SK-N-SH (cell line): ENCODE data around the gene CHCHD2.
A peak's percentile ranks its signal among the peaks of the same experiment; 100 is the strongest.

ENCODE experiments used
- POLR2AphosphoS5 ChIP-seq: IDR thresholded peaks from 2 replicates; pipeline ENCODE4 v1.6.1; 2012; ENCODE audit warnings: low read depth, low read length
- TF ChIP-seq, protein P1 (sequence below): fragments of 200-600 bp; sonication (generic); IDR thresholded peaks from 2 replicates; pipeline ENCODE4 v1.6.1; 2017; ENCODE audit warnings: antibody characterized with exemption, mild to moderate bottlenecking, moderate library complexity
- TF ChIP-seq, protein P2 (sequence below): IDR thresholded peaks from 2 replicates; pipeline ENCODE4 v1.4.0; 2012; ENCODE audit warnings: low read depth, borderline replicate concordance

DNA sequence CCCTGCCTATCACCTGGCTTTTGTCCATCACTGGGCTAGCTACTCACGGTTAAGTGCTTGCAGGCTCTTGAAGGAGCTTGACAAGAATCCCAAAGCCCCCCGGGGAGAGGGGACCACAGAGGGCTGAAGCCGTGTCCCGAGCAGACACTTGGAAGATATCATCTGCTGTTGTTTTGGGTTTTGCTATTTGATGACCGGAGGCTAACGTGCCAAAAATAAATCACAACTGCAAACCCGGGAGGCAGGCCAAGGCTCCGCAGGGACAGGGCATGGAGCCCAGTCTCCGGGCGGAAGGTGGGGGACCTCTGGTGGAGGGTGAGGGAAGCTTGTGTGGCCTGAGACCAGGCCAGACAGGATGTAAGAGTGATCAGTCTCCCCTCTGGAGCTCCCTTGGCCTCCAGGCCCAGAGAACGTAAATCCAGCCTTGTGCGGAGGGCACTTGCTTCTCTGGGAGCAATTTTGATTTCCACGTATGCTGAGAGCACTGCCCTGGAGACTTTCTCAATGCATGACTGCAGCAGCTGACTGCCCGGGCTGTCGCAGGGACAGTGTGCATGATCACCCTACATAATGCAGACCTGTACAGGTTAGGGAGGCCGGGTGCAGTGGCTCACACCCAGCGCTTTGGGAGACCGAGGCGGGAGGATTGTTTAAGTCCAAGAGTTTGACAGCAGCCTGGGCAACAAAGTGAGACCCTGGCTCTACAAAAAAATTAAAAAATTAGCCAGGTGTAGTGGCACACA, 13.3 kb downstream of the CHCHD2 start, which contains the start of gene PHKG1:
- TF ChIP-seq, protein P1, sequence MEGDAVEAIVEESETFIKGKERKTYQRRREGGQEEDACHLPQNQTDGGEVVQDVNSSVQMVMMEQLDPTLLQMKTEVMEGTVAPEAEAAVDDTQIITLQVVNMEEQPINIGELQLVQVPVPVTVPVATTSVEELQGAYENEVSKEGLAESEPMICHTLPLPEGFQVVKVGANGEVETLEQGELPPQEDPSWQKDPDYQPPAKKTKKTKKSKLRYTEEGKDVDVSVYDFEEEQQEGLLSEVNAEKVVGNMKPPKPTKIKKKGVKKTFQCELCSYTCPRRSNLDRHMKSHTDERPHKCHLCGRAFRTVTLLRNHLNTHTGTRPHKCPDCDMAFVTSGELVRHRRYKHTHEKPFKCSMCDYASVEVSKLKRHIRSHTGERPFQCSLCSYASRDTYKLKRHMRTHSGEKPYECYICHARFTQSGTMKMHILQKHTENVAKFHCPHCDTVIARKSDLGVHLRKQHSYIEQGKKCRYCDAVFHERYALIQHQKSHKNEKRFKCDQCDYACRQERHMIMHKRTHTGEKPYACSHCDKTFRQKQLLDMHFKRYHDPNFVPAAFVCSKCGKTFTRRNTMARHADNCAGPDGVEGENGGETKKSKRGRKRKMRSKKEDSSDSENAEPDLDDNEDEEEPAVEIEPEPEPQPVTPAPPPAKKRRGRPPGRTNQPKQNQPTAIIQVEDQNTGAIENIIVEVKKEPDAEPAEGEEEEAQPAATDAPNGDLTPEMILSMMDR, result peak; percentile 51
- TF ChIP-seq POLR2AphosphoS5, result peak; percentile 47; the same call in 1 of the 2 replicates
- TF ChIP-seq, protein P2, sequence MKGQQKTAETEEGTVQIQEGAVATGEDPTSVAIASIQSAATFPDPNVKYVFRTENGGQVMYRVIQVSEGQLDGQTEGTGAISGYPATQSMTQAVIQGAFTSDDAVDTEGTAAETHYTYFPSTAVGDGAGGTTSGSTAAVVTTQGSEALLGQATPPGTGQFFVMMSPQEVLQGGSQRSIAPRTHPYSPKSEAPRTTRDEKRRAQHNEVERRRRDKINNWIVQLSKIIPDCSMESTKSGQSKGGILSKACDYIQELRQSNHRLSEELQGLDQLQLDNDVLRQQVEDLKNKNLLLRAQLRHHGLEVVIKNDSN, result no peak
